GM18861 (cell line): ENCODE results near the gene SUSD6.
"Not testable (repeated sequence)": the region's sequence is repeated elsewhere in the genome, so short reads cannot be mapped to it uniquely, and the experiment has no call there.

Experiments
- ATAC-seq: cut with Tn5 transposase; IDR thresholded peaks from one replicate; pipeline ENCODE4 v1.9.1; 2021; ENCODE audit not compliant: unreplicated experiment

The SUSD6 gene

DNA sequence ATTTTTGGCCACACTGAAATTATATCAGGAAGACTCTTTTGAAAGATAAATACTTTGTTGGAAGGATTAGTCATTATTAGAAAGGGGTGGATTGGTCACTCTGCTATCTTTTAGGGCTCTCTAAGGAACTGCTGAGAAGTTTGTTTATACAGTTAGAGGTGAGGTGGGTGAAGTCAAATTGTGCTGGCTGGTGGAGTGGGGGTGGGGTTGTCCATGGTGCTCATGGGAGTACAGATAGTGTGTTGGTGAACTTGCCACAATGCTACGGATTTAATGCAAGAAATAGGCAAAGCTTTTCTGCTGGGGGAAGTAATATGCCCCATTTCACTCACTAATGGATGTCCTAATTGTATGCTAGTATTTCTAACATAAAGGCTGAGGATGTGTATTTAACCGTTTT, 35.8 kb downstream of the SUSD6 start:
- ATAC-seq = no peak

DNA sequence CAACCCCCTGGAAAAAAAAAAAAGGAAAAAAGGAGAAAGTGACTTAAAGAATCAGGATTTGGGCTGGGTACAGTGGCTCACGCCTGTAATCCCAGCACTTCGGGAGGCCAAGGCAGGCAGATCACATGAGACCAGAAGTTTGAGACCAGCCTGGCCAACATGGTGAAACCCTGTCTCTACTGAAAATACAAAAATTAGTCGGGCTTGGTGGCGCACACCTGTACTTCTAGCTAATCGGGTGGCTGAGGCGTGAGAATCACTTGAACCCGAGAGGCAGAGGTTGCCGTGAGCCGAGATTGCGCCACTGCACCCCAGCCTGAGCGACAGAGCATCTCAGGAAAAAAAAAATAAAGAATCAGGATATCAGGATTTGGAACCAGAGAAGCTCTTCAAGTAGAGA, 36.2 kb downstream of the SUSD6 start:
- not testable (repeated sequence) for ATAC-seq

DNA sequence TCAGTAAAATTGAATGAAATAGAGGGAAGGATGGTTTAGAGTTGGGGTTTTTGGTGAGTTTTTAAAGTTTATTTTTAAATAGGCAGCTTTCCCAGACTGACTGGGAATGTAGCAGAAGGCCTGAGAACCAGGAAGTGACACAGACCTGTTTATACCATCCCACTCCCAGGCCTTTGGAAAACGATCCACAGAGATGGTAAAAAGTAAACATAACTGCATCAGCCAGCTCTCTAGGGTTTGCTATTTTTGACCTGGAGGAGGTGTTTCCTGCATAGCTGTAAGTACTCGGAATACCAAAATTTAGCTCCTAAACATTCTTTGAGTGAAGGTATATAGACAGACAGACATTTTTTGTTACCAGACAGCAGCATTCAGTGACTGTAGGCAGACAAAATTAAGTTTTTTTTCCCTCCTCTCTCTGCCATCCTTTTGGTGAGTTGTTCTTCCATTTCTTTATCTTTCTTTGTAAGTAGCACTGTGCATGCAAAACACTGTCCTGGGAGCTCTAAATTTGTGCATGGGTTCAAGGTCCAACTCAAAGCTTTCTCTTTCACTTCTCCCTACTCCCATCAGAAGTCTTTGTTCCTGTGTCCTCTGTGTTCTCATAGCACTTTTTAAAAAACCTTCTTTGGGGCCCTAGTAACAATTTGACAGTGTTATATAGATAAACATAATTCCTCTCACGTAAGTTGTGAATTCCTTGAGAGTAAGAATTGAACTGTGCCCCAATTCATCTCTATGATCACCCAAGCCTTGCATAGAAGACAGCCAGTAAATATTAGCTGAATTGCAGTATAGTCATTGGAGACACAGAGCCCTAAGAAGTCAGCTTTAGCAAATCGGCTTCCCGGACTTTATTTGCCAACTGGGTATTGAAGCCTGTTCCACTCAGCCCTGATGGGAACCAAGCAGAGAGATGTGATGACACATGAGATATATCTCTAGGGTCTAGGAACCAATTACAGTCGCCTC, 37.4 kb downstream of the SUSD6 start:
- peak; percentile 36 for ATAC-seq

DNA sequence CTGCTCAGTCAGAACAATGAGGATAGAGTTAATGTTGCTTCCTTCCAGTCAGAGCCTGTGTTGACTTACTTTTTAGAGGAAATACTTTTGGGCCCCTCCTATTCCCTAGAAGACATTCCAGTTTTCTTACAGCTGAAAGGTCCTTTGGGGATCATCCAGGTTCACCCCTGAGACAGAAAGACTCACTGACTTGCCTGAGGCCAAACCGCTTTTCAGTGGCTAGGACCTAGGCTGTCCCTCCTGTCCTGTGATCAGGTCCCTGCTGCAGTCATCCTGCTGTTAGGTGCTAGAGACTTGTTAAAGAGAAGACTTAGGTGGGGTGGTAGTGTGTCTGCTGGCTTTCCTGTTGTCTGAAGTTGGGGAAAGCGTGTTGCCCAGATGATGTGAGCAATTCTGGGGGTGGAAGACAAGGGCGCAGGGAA, 39.6 kb downstream of the SUSD6 start:
- ATAC-seq = no peak

DNA sequence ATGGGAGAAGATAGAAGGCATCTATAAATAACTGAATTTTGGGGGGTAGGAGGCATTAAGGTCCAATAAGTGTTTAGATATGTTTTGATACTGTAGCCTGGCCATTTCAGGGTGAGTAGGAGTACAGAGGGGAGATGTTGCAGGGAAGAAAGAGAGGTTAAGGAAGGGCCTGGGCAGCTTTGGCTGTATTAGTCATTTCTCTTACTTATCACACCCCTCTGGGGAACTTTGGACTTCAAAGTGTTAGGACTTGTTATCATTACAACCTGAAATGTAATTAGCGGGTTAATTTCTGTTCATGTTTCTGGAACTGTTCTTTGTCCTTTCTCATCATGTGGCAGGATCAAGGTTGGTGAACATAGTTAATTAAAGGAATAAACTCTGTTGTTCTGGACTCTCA, 40.3 kb downstream of the SUSD6 start:
- no peak for ATAC-seq

DNA sequence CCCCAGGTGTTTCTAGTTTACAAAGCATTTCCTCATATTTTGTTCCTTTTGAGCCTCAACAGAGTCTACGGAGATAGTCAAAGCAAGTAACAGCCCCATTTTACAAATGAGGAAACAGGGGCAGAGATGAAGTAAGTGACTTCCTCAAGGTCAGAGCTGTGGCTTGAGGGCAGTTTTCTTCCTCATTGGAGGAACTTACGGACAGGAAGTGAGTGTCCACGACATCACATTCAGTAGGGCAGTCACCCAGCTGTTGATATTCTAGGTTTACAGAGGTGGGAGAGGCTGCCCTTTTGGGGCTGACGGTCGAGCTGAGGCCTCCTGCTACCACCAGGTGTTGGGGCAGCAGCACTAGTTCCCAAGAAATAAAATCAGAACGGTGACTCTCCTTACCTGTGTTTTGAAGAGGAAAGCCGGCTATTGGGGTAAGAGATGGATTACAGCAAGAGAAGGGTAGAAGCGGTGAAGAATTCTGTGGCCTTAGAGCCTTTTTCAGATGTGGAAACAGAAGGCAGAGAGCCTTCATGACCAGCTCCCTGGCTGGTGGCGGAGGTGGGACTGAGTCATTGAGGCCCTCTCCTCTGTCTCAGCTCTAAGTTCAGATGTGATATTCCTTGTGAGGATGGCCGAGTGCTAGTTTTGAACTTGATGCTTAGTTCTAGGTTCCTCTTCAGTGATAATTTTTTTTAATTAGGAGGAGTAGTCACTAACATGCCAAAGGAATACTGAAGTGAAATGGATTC, 41.7 kb downstream of the SUSD6 start:
- peak; percentile 39 for ATAC-seq

DNA sequence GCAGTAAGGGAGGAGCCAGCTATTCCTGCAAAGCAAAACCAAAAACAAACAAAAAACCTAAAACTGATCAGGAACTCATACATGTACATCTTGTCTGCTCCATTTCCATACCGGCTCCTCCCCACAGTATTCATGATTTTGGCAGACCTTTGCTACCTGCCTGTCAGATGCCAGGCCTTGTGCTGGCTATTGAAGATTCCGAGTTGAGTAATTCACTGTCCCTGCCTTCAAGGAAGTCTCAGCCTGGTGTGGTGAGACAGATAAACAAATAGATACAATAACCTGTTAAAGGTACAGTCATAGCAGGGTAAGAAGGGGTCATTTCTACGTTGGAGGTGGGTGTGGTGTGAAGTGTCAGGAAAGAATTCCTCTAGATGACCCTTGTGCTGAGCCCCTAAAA, 42.7 kb downstream of the SUSD6 start:
- ATAC-seq = no peak

DNA sequence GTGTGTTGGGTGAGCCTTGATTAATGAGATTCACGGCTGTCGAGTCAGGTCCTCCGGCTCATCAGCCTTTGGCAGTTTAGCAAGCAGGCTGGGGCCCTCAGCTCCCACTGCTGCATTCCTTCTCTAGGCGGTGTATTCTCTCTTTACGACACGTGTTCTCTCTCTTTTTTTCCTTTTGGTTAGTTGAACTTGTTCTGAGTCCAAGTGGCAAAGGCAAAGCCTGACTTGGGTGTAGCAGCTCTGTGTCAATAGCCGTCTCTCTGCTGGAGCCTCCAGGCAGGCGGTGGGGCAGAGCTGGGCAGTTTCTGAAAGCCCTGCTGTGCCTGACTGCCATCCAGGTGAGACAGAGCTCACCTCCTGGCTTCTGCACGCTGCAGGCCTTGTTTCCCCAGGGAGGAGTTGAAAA, 46.6 kb downstream of the SUSD6 start:
- no peak for ATAC-seq

DNA sequence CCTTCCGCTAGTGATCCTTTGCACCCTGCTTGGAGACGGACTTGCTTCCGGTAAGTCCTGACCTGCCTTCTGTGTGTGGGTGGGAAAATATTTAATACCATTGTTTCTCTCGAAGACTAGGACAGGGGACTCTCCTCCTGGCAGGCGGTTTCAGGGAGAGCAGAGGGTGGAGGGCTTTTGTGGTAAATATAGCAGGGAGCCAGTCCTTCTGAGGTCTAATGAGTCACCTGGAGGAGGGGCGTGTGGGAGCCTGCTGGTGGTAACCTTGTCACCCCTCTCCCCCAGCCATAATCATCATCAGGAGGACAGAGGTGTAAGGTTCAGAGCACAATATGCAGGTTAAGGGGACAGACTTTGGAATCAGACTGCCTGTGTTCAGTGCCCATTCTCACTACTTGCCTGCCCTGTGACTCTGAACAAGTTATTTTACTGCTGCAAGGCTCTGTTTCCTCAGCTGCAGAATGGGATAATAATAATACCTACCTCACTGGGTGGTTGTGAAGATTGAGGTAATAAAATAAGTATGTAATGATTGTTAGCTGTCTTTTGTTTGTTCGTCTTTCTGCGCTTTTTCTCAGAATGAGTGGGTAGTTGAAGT, 47.4 kb downstream of the SUSD6 start:
- ATAC-seq = no peak

DNA sequence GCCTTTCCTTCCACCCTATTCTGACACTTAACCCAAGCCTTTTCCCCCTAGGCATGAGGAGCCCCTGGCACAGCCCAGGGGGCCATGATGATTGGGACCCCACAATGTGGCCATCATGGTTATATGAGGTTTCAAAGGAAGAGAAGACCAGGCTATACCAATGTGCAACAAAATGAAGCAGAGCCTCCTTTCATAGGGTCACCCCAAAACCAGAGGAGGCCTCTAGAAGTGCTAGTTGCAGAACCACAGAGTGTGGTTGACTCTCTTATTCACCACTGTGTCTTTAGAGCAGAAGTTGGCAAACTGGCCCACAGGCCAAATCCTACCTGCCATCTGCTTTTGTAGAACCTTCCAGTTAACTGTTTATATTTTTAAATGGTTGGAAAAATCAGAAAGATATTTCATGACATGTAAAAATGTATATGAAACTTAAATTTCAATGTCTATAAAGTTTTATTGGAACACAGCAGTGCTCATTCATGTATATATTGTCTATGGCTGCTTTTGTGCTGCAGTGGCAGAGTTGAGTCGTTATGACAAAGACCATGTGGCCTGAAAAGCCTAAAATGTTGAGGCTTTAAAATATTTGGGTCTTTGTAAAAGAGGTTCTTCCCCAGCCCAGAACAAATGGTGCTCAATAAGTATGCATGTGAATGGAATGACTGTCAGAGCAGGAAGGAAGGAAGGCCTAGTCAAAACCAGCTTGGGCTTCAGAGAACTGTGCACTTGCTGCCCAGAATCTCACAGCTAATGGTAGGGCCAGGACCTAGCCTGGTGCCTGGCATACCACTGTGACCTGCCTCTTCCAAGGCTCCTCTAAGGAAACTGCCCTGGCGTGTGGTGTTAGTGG, 49.2 kb downstream of the SUSD6 start:
- no peak for ATAC-seq

DNA sequence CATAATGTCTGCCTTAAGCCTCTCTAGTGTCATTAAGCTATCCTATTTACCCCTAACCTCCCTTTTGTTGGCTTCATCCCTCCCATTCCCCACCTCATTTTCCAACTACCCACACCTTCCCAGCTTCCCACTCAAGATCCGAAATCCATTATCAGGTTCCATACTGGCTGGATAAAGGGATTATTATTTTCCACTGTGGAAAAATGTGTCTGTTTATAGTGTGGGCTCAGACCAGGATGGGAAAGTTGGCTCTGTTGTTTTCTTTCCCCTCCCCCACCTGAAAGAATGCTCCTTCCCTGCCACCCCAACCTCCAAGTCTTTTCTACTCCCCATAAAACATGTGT, 49.8 kb downstream of the SUSD6 start:
- no peak for ATAC-seq

DNA sequence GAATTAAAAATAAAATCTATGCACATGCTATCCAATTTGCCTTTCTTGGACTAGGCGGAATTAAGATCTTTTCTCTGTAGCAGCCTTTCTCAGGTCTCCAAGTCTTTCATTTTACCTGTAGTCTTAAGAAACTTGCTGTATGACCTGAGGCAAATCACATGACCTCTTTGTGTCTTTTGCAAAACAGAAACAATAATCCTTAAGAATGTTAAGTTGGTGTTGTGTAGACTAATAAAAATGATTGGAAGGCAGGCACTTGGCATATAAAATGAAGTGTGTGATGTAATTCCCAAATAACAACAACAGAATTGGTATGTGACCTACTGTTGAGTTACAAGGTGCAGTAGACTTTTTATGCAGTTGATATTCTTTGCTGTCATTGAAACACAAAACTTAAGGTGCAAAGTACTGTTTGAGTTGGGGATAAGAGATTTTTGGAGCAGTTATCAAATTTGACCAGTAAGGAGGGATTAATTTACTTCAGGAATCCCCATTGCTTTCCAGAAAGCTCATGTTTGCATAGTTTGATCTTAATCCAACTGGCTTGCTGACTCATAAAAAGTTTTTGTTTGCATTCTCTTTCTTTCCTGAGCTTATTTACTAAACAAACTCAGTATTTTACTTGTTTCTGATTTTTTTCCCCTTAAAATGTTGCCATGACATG, 51.4 kb downstream of the SUSD6 start:
- ATAC-seq = no peak

DNA sequence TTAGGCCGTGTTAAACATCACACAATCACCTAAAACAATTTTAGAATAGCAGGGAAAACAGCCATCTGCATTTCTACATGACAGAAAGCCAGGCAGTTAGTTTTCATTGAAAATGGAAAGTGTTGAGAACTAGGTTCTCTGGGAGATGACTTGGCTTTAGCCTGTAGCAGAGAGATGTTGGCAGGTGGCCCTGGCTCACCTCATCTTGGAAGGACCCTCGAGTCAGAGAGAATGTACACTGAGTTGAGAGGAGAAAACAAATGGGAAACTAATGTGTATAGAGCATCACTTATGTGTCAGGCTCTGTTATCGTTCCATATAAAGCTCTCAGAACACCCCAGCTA, 51.9 kb downstream of the SUSD6 start:
- no peak for ATAC-seq

DNA sequence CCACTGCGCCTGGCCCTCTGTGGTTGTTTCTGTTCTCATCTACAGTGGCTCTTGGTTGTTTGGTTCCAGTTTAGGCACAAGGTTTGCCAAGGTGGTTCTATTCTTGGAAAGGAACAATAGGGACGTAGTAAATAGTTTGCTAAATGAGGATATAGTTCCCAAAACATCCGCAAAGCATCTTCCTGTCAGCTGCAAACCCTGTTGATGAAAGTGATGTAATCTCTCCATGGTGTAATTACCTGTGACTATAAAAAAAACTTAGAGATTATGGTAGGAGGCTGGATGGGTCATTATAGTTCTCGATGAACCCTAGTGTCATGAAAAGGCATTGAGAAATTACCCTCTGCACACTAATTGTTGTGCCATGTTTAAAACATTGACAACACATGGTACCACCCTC, 52.9 kb downstream of the SUSD6 start:
- ATAC-seq = no peak

DNA sequence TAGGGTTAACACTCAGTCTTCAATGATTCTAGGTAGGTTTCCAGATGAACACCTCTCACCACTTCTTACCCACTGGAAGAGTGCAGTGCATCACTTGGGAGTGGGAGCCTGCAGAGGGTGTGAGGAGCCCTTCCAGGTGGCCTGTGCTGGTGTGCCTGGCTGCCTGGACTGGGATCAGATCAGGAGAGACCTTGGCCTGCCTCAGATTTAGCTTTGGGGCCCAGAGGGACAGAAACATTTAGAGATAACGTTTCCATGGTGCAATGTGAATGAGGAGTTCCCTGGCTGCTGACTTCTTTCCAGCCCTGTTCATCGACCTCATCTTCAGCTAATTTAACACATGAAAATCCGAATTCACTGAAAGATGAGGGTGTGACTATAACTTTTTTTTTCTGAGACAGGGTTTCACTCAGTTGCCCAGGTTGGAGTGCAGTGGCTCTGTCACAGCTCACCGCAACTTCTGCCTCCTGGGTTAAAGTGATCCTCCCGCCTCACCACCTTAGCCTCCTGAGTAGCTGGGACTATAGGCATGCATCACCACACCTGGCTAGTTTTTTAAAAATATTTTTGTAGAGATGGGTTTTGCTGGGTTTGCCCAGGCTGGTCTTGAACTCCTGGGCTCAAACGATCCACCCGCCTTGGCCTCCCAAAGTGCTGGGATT, 53.6 kb downstream of the SUSD6 start:
- no peak for ATAC-seq

DNA sequence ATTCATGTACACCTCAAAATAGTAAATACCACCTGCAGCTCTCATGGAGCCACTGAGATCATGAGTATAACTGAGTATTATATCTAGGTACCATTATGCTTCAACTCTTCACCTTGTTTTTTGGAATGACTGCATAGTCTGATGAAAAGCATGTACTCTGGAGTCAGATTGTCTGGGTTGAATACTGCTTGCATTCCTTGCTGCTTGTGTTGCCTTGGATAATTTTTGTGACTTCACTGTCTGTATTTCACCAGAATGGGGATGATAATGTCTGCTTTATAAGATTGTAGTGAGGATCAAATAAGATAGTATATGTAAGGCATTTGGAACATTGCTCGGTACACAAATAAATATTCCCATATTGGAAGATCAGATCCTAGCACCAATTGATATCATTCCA, 54.2 kb downstream of the SUSD6 start:
- ATAC-seq = no peak

DNA sequence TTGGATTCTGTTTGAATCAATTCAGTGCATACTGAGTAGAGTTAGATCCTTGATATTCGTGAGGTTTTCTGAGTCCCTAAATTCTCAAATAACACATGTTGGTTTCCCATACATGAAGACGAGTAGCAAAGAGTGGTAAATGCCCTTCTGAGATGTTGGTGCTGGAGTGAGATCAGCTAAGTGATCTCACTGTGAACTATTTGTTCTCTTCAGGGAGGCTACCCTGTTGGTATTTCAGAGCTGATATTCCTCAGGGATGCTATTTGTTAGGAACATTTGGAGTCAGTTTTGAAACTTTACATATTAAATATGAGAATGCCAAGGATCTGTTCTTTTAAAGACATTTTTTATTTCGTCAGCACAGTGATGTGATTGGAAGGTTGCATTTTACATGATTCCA, 54.7 kb downstream of the SUSD6 start:
- no peak for ATAC-seq

DNA sequence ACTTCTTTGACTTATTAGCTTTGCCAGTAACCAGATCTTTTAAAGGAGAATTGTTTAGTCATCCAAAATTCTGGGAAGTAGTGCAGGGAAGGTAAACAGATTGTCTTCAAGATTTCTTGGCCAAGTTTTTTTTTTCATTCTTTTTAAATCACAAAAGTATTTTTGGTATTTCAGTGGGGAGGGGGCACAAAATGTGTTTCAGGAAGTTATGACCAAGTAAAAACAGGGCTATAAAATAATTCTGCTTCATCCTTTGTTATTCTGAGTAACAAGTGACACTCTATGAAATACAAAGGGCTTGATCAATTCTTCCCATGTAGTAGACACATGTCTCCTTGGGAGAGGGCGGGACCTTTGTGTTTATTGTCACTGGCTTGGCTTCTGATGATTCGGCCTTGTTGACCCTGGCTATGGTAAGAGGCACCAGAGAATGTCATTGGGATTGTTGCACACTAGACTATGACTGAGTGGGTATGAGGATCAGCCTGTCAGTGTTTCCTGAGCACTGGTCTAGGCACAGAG, 55.4 kb downstream of the SUSD6 start:
- no peak for ATAC-seq

DNA sequence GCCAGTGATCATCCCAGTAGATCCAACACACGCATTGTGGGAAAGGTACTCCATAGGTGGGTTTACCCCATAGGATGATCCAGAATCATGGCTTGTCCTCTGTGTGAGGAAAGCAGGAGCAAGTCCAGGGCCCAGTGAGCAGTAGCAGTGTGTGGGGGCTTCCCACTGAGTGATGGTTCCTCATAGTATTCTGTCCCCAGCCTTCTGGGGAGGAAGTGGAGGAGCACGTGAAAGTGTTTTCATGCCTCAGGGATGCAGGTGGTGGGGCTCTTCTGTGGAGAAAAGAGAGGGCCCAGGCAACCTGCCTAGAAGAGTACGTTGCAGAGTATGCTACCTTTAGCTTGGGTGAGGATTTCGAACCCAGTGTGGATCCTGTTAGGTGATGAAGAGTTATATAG, 56.5 kb downstream of the SUSD6 start:
- no peak for ATAC-seq

DNA sequence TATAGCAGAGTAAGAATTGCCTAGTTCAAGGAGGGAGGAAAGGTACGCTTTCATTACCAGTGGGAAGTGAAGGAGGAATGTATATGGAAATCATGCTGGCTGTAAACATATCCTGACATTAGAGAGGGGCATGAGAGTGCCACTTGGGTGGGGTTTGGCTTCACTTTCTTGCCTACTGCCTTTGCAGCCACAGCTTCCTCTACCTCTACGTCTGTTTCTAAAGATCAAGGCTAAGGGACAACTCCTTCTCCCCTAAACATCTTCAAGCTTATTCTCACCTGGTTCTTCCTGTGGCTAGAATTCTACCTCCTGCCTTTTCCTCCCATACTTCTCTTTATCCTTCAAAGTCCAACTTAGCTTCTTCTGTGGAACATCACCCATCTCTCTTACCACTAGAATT, 58.0 kb downstream of the SUSD6 start:
- no peak for ATAC-seq
